Neural progenitor cell (in vitro differentiated cells): ENCODE data around the gene SPATA9. TPM values are rescaled to one million over a fixed set of nuclear protein-coding genes. Genes with fewer than 3 reads are reported as not detected.

ENCODE experiments used
- DNase-seq: peaks from one replicate; pipeline ENCODE4 v3.0.0-alpha.2; 2016; ENCODE audit warnings: low spot score
- H2AFZ ChIP-seq: fragments of 200-600 bp; sonication (generic); replicated peaks from 2 replicates; pipeline ENCODE4 v1.6.1; 2016; ENCODE audit warnings: antibody characterized with exemption
- H3F3A ChIP-seq: fragments of 200-600 bp; sonication (generic); 2 replicates; pipeline ENCODE4 v1.6.1; 2016; ENCODE audit warnings: antibody characterized with exemption, low read depth
- H3K27ac ChIP-seq: fragments of 200-600 bp; sonication (generic); 2 replicates; pipeline ENCODE4 v1.5.1; 2016; ENCODE audit warnings: mild to moderate bottlenecking
- H3K27me3 ChIP-seq: fragments of 200-600 bp; sonication (generic); 2 replicates; pipeline ENCODE4 v1.6.1; 2016; ENCODE audit warnings: mild to moderate bottlenecking, moderate library complexity
- H3K36me3 ChIP-seq: fragments of 200-600 bp; sonication (generic); 2 replicates; pipeline ENCODE4 v1.5.1; 2016
- H3K4me1 ChIP-seq: fragments of 200-600 bp; sonication (generic); 2 replicates; pipeline ENCODE4 v1.6.1; 2016; ENCODE audit warnings: mixed run types
- H3K4me2 ChIP-seq: fragments of 200-600 bp; sonication (generic); 2 replicates; pipeline ENCODE4 v1.6.1; 2016
- H3K4me3 ChIP-seq: fragments of 200-600 bp; sonication (generic); 2 replicates; pipeline ENCODE4 v1.5.1; 2016
- H3K79me2 ChIP-seq: fragments of 200-600 bp; sonication (generic); 2 replicates; pipeline ENCODE4 v1.6.1; 2016; ENCODE audit warnings: low read depth
- H3K9ac ChIP-seq: fragments of 200-600 bp; sonication (generic); 2 replicates; pipeline ENCODE4 v1.6.1; 2016
- H3K9me3 ChIP-seq: fragments of 200-600 bp; sonication (generic); 2 replicates; pipeline ENCODE4 v1.5.1; 2016; ENCODE audit warnings: low read depth
- H4K20me1 ChIP-seq: fragments of 200-600 bp; sonication (generic); 2 replicates; pipeline ENCODE4 v1.6.1; 2016; ENCODE audit warnings: low read depth
- H3K27ac Mint-ChIP-seq: 3 replicates; pipeline ENCODE4 v1.8.0; 2021; ENCODE audit warnings: mixed read lengths
- H3K27me3 Mint-ChIP-seq: 2 replicates; pipeline ENCODE4 v1.8.0; 2022; ENCODE audit warnings: low read depth, mild to moderate bottlenecking, inconsistent platforms, moderate library complexity, mixed read lengths; ENCODE audit not compliant: insufficient read depth
- H3K36me3 Mint-ChIP-seq: 3 replicates; pipeline ENCODE4 v1.8.0; 2021; ENCODE audit warnings: mixed read lengths
- H3K4me1 Mint-ChIP-seq: 3 replicates; pipeline ENCODE4 v1.8.0; 2021; ENCODE audit warnings: mixed read lengths
- H3K4me3 Mint-ChIP-seq: 3 replicates; pipeline ENCODE4 v1.8.0; 2021; ENCODE audit warnings: mild to moderate bottlenecking, moderate library complexity, mixed read lengths
- H3K9me3 Mint-ChIP-seq: 3 replicates; pipeline ENCODE4 v1.8.0; 2020; ENCODE audit warnings: mixed read lengths
- EZH2 ChIP-seq: fragments of 200-600 bp; sonication (generic); IDR thresholded peaks from 2 replicates; pipeline ENCODE4 v1.6.1; 2017; ENCODE audit warnings: antibody characterized with exemption, mild to moderate bottlenecking, moderate library complexity
- EZH2phosphoT487 ChIP-seq: fragments of 200-600 bp; sonication (generic); IDR thresholded peaks from 2 replicates; pipeline ENCODE4 v1.6.1; 2017; ENCODE audit warnings: antibody characterized with exemption
- total RNA-seq: library from RNA; depleted of rRNA; stranded (reverse); fragments of >200 nt; gene quantifications from 2 replicates; pipeline ENCODE4 v1.2.3, GENCODE V29; 2015; ENCODE audit warnings: low replicate concordance
- TF ChIP-seq, protein P1 (sequence below): fragments of 200-600 bp; sonication (generic); IDR thresholded peaks from 2 replicates; pipeline ENCODE4 v1.5.1; 2017; ENCODE audit warnings: antibody characterized with exemption, mild to moderate bottlenecking

SPATA9 gene
- total RNA-seq, 1 donor from 2014 or later = not detected

DNA sequence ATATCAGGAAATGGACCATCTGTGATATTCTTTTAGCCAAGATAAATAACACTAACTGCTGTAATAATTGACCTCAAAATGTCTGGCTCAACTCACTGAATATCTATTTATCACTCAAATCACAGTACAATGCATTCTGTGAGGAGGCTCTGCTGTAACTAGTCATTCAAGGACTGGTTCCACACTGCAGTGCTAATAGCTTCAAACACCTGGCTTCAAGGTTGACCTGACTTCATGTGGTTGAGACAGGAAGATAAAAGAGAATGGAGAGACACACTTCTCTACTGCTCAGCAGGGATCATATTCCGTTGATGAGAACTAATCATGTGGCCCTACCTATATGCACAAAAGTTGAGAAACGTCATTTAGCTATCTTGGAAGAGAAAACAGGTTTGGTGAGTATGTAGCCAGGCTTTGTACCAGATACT, 45.0 kb upstream of the SPATA9 start:
- Mint-ChIP-seq H3K4me3 (no peak overlapping the region), H3K4me1 (peaks cover 20% of the 10 kb centered on the region), H3K9me3 (no peaks in the 10 kb centered on the region), H3K27ac (no peak overlapping the region), H3K36me3 (no peaks in the 10 kb centered on the region), H3K27me3 (peaks cover 2% of the 10 kb centered on the region)
- no peaks in the 10 kb centered on the region for H3K79me2 ChIP-seq
- H3K9me3 ChIP-seq = no peaks in the 10 kb centered on the region
- DNase-seq = no peak
- H3K9ac ChIP-seq = no peak overlapping the region
- H2AFZ ChIP-seq = no peak overlapping the region
- H3K4me2 ChIP-seq = no peak overlapping the region
- no peak overlapping the region for H3K4me3 ChIP-seq
- no peaks in the 10 kb centered on the region for H4K20me1 ChIP-seq
- H3K27ac ChIP-seq = no peak overlapping the region
- peaks cover 3% of the 10 kb centered on the region for H3K4me1 ChIP-seq
- no peaks in the 10 kb centered on the region for H3K36me3 ChIP-seq
- peaks cover 56% of the 10 kb centered on the region for H3K27me3 ChIP-seq
- no peaks in the 10 kb centered on the region for H3F3A ChIP-seq
- TF ChIP-seq EZH2 (no peak), EZH2phosphoT487 (no peak)

DNA sequence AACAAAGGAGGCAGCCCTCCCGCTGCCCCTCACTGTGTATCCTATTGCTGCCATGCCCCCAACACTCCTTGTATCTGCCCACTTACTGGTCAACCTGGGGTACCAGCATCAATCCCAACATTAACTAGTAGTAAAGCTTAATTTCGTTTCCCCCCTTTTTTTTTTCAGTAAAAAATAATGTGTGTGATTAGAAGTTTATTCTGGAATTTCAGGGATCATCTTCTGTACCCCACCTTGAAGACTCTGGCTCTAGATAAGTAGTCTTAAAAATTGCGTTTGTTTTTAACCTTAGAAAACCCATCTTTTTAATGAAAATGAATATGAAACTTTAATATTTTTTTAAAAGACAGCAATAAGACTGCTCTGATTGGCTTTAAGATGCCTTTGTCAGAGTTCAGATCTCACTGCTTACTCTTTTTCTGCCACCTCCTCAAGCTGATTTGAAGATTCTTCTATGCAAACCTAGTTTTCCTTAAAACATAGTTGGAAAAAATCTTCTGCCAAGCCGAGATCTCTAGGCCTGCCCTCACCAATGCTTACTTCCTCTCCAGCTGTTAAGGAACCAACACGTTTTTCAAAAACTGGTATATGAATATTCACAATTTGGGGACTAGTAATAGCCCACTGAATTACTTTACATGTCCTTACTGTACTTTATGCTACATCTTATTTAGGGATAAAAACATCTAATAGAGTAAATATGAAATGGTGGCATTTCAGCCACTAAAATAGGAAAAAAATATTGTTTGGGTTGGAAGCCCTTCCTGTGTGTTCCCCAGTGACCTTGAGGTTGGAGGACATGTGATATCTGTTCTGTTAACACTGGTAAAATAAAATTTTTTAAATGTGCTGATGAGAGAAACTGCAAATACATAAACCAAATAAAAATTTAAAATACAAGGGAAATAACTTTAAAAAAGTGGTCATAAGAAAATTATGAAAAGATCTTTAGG, 44.3 kb upstream of the SPATA9 start:
- Histone ChIP-seq H3K27me3 (peaks cover 50% of the 10 kb centered on the region), H3K79me2 (no peaks in the 10 kb centered on the region), H3K9ac (no peak overlapping the region), H3K4me1 (peaks cover 3% of the 10 kb centered on the region), H3K4me2 (no peak overlapping the region), H3F3A (no peaks in the 10 kb centered on the region), H3K4me3 (no peak overlapping the region), H3K36me3 (no peaks in the 10 kb centered on the region), H2AFZ (no peak overlapping the region), H3K27ac (no peak overlapping the region), H3K9me3 (no peaks in the 10 kb centered on the region), H4K20me1 (no peaks in the 10 kb centered on the region)
- no peak for DNase-seq
- H3K9me3 Mint-ChIP-seq = no peaks in the 10 kb centered on the region
- no peak overlapping the region for H3K4me3 Mint-ChIP-seq
- H3K4me1 Mint-ChIP-seq = peaks cover 14% of the 10 kb centered on the region
- H3K27me3 Mint-ChIP-seq = peaks cover 2% of the 10 kb centered on the region
- H3K36me3 Mint-ChIP-seq = no peaks in the 10 kb centered on the region
- no peak overlapping the region for H3K27ac Mint-ChIP-seq
- no peak for TF ChIP-seq EZH2phosphoT487

GRCh38 chr5:95725937-95726810, 43.4 kb upstream of the SPATA9 start:
- DNase-seq = no peak
- Mint-ChIP-seq H3K27ac (no peak overlapping the region), H3K4me3 (no peak overlapping the region), H3K27me3 (peaks cover 2% of the 10 kb centered on the region), H3K36me3 (no peaks in the 10 kb centered on the region), H3K4me1 (peaks cover 13% of the 10 kb centered on the region), H3K9me3 (no peaks in the 10 kb centered on the region)
- Histone ChIP-seq H3K4me3 (no peak overlapping the region), H3K27me3 (peaks cover 40% of the 10 kb centered on the region), H3K36me3 (no peaks in the 10 kb centered on the region), H3K4me1 (peaks cover 3% of the 10 kb centered on the region), H3K9ac (no peak overlapping the region), H3K9me3 (no peaks in the 10 kb centered on the region), H2AFZ (no peak overlapping the region), H3K79me2 (no peaks in the 10 kb centered on the region), H3K4me2 (no peak overlapping the region), H4K20me1 (no peaks in the 10 kb centered on the region), H3K27ac (no peak overlapping the region), H3F3A (no peaks in the 10 kb centered on the region)
- TF ChIP-seq, protein P1, sequence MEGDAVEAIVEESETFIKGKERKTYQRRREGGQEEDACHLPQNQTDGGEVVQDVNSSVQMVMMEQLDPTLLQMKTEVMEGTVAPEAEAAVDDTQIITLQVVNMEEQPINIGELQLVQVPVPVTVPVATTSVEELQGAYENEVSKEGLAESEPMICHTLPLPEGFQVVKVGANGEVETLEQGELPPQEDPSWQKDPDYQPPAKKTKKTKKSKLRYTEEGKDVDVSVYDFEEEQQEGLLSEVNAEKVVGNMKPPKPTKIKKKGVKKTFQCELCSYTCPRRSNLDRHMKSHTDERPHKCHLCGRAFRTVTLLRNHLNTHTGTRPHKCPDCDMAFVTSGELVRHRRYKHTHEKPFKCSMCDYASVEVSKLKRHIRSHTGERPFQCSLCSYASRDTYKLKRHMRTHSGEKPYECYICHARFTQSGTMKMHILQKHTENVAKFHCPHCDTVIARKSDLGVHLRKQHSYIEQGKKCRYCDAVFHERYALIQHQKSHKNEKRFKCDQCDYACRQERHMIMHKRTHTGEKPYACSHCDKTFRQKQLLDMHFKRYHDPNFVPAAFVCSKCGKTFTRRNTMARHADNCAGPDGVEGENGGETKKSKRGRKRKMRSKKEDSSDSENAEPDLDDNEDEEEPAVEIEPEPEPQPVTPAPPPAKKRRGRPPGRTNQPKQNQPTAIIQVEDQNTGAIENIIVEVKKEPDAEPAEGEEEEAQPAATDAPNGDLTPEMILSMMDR = no peak
- no peak for TF ChIP-seq EZH2
- TF ChIP-seq EZH2phosphoT487 = no peak

DNA sequence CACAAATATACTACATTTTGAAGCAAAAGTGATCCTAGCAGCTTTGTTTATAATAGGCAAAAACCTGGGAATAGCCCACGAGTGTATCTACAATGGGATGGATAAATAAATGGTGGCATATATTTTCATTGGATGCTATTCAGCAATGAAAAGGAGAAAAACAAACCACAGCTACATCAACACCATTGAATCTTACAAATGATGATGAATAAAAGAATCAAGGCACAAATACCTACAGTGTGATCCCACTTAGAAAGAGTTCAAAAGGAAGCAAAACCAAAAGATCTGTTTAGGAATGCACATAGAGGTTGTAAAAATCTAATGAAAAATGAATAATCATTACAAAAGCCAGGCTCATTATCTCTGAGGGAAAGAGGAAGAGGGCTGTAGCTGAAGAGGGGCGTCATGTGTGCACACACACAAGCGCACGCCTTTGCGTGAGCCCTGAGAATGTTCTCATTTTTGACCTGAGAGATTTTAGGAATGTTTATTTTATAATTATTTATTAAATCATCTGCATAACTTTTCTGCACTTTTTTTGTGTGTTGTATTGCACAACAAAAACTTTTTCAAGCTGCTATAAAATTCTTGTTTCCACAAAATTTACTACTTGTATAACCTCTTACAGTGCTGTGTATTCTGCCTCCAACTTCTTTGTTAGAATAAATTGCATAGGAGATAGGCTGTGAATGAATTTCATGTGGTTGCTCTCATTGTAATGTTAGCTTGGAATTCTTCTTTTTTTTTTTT, 42.5 kb upstream of the SPATA9 start:
- no peak overlapping the region for H3K27ac Mint-ChIP-seq
- Histone ChIP-seq H3K27me3 (peaks cover 31% of the 10 kb centered on the region), H3F3A (no peaks in the 10 kb centered on the region), H4K20me1 (no peaks in the 10 kb centered on the region), H2AFZ (no peak overlapping the region), H3K4me2 (no peak overlapping the region), H3K79me2 (no peaks in the 10 kb centered on the region), H3K9ac (no peak overlapping the region), H3K4me3 (no peak overlapping the region), H3K9me3 (no peaks in the 10 kb centered on the region), H3K36me3 (no peaks in the 10 kb centered on the region), H3K27ac (no peak overlapping the region), H3K4me1 (no peaks in the 10 kb centered on the region)
- H3K9me3 Mint-ChIP-seq = no peaks in the 10 kb centered on the region
- TF ChIP-seq, protein P1 = no peak
- H3K4me3 Mint-ChIP-seq = no peak overlapping the region
- DNase-seq = no peak
- peaks cover 2% of the 10 kb centered on the region for H3K27me3 Mint-ChIP-seq
- peaks cover 8% of the 10 kb centered on the region for H3K4me1 Mint-ChIP-seq
- no peaks in the 10 kb centered on the region for H3K36me3 Mint-ChIP-seq
